ENCODE measurements around the gene FRK.

Gene FRK

GRCh38 chr6:116017546-116018295, 43.0 kb downstream of the FRK start:
- H2AFZ ChIP-seq (ENCODE audit: insufficient read depth, low read length, poor library complexity) = no peak overlapping the region
- H3K14ac ChIP-seq (ENCODE audit: low read length) = no peak overlapping the region
- H3K9ac ChIP-seq (ENCODE audit: low read length) = no peak overlapping the region
- no peak overlapping the region for H4K12ac ChIP-seq (ENCODE audit: low read depth, low read length)
- no peaks in the 10 kb centered on the region for H3K4me1 ChIP-seq (ENCODE audit: control insufficient read depth in 1 of 2, insufficient read depth in 2 of 2, low read length in 2 of 2)
- H2BK5ac ChIP-seq (ENCODE audit: low read depth, low read length, poor library complexity) = no peak overlapping the region
- no peaks in the 10 kb centered on the region for H3K36me3 ChIP-seq (ENCODE audit: control insufficient read depth in 1 of 2, insufficient read depth in 2 of 2, low read length in 2 of 2)
- no peak overlapping the region for H3K4ac ChIP-seq (ENCODE audit: low read depth, low read length)
- H3K4me2 ChIP-seq (ENCODE audit: low read length) = no peak overlapping the region
- no peak overlapping the region for H4K8ac ChIP-seq (ENCODE audit: low read depth, low read length)
- no peak overlapping the region for H4K91ac ChIP-seq (ENCODE audit: low read depth, low read length)
- WGBS (ENCODE audit: extremely low coverage, insufficient coverage, insufficient read length) = no CpG with 5 or more reads among the region's 2 CpGs
- H3K4me3 ChIP-seq (ENCODE audit: low read depth, low read length) = no peak overlapping the region
- no peaks in the 10 kb centered on the region for H3K79me2 ChIP-seq (ENCODE audit: control insufficient read depth, insufficient read depth, low read length, poor library complexity)
- no peak overlapping the region for H3K27ac ChIP-seq (ENCODE audit: low read depth, low read length)
- H2BK12ac ChIP-seq (ENCODE audit: low read length) = no peak overlapping the region
- no peak overlapping the region for H2AK5ac ChIP-seq (ENCODE audit: low read length)
- H3K9me3 ChIP-seq (ENCODE audit: insufficient read depth, low read depth, low read length) = no peaks in the 10 kb centered on the region
- H2BK120ac ChIP-seq (ENCODE audit: insufficient read depth, low read length, poor library complexity) = no peak overlapping the region
- no peak overlapping the region for H3K23ac ChIP-seq (ENCODE audit: low read length)
- H3K79me1 ChIP-seq (ENCODE audit: low read length) = no peaks in the 10 kb centered on the region
- DNase-seq = no peak
- no peak overlapping the region for H3K18ac ChIP-seq (ENCODE audit: low read length)
- no peaks in the 10 kb centered on the region for H3K27me3 ChIP-seq (ENCODE audit: insufficient read depth, low read length)

DNA sequence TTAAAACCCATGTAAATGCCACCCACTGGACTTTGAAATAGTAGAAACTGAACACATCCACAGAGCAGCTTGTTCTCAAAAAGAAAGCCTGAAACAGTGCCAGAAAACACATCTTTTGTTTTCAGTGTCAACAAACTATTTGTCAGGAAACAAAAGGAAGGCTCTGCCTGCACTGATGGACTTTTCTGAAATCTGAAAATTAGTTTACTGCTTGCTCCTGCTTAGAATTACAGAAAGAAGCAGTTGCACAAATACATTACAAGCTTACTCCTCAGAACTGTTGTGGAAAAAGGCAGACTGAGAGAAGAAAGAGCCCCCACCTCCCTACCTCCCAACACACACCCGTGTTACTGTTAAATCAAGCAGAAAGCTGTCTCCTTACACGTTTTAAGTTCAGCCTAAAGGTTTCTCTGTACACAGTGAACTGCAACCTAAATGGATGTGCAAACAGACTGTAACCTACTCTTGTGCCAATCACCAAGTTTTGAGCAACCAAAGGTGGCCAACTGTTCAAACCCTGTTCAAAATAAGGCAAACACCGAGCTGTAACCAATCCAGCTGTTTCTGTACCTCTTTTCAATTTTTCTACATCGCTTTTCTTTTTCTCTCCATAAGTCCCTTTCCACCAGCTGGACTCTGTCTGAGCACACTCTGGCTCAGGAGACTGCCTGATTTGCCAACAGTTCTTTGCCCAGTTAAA, 43.7 kb downstream of the FRK start:
- H4K12ac ChIP-seq (ENCODE audit: low read depth, low read length) = no peak overlapping the region
- H3K18ac ChIP-seq (ENCODE audit: low read length) = no peak overlapping the region
- no peaks in the 10 kb centered on the region for H3K36me3 ChIP-seq (ENCODE audit: control insufficient read depth in 1 of 2, insufficient read depth in 2 of 2, low read length in 2 of 2)
- no peak overlapping the region for H4K91ac ChIP-seq (ENCODE audit: low read depth, low read length)
- H2AFZ ChIP-seq (ENCODE audit: insufficient read depth, low read length, poor library complexity) = no peak overlapping the region
- no peaks in the 10 kb centered on the region for H3K79me1 ChIP-seq (ENCODE audit: low read length)
- no peak overlapping the region for H3K4ac ChIP-seq (ENCODE audit: low read depth, low read length)
- no peak overlapping the region for H3K4me3 ChIP-seq (ENCODE audit: low read depth, low read length)
- H3K79me2 ChIP-seq (ENCODE audit: control insufficient read depth, insufficient read depth, low read length, poor library complexity) = no peaks in the 10 kb centered on the region
- WGBS (ENCODE audit: extremely low coverage, insufficient coverage, insufficient read length) = no CpG with 5 or more reads among the region's 4 CpGs
- H3K4me2 ChIP-seq (ENCODE audit: low read length) = no peak overlapping the region
- H2BK120ac ChIP-seq (ENCODE audit: insufficient read depth, low read length, poor library complexity) = no peak overlapping the region
- H3K27ac ChIP-seq (ENCODE audit: low read depth, low read length) = no peak overlapping the region
- no peak overlapping the region for H3K9ac ChIP-seq (ENCODE audit: low read length)
- no peaks in the 10 kb centered on the region for H3K4me1 ChIP-seq (ENCODE audit: control insufficient read depth in 1 of 2, insufficient read depth in 2 of 2, low read length in 2 of 2)
- no peak for DNase-seq
- no peak overlapping the region for H4K8ac ChIP-seq (ENCODE audit: low read depth, low read length)
- no peak overlapping the region for H2BK5ac ChIP-seq (ENCODE audit: low read depth, low read length, poor library complexity)
- H3K9me3 ChIP-seq (ENCODE audit: insufficient read depth, low read depth, low read length) = no peaks in the 10 kb centered on the region
- no peak overlapping the region for H2AK5ac ChIP-seq (ENCODE audit: low read length)
- H3K23ac ChIP-seq (ENCODE audit: low read length) = peak overlapping the region; percentile 85
- no peak overlapping the region for H2BK12ac ChIP-seq (ENCODE audit: low read length)
- no peaks in the 10 kb centered on the region for H3K27me3 ChIP-seq (ENCODE audit: insufficient read depth, low read length)
- H3K14ac ChIP-seq (ENCODE audit: low read length) = no peak overlapping the region

DNA sequence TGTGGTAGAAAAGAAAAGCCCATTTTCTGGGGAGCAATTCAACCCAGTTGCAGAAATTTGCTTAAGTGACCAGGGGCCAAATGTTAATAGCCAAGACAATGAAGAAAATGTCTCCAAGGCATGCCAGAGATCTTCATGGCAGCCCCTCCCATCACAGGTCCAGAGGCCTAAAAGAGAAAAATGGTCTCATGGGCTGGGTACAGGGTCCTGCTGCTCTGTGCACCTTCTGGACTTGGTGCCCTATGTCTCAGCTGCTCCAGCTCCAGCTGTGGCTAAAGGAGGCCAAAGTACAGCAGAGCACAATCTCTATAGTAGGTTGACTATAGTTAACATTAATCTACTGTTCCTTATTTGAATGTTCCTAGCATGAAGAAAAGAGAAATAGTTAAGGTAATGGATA, 44.7 kb downstream of the FRK start:
- no peak overlapping the region for H3K14ac ChIP-seq (ENCODE audit: low read length)

DNA sequence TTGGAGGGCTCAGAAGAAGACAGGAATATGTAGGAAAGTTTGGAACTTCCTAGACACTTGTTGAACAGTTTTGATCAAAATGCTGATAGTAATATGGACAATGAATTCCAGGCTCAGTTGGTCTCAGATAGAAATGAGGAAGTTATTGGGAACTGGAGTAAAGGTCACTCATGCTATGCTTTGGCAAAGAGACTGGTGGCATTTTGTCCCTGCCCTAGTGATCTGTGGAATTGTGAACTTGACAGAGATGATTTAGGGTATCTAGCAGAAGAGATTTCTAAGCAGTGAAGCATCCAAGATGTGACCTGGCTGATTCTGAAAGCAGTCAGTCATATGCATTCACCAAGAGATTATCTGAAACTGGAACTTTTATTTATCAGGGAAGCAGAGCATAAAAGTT, 45.1 kb downstream of the FRK start:
- no peaks in the 10 kb centered on the region for H3K36me3 ChIP-seq (ENCODE audit: control insufficient read depth in 1 of 2, insufficient read depth in 2 of 2, low read length in 2 of 2)
- H3K79me2 ChIP-seq (ENCODE audit: control insufficient read depth, insufficient read depth, low read length, poor library complexity) = no peaks in the 10 kb centered on the region
- H3K23ac ChIP-seq (ENCODE audit: low read length) = no peak overlapping the region
- DNase-seq = peak in 1 of 2 donors; percentile 3
- no peaks in the 10 kb centered on the region for H3K79me1 ChIP-seq (ENCODE audit: low read length)
- no peak overlapping the region for H2BK12ac ChIP-seq (ENCODE audit: low read length)
- no peaks in the 10 kb centered on the region for H3K4me1 ChIP-seq (ENCODE audit: control insufficient read depth in 1 of 2, insufficient read depth in 2 of 2, low read length in 2 of 2)
- H4K12ac ChIP-seq (ENCODE audit: low read depth, low read length) = no peak overlapping the region
- H3K18ac ChIP-seq (ENCODE audit: low read length) = no peak overlapping the region
- H3K4me3 ChIP-seq (ENCODE audit: low read depth, low read length) = no peak overlapping the region
- no peaks in the 10 kb centered on the region for H3K27me3 ChIP-seq (ENCODE audit: insufficient read depth, low read length)
- H3K4ac ChIP-seq (ENCODE audit: low read depth, low read length) = no peak overlapping the region
- H3K4me2 ChIP-seq (ENCODE audit: low read length) = no peak overlapping the region
- H3K9me3 ChIP-seq (ENCODE audit: insufficient read depth, low read depth, low read length) = no peaks in the 10 kb centered on the region
- H3K27ac ChIP-seq (ENCODE audit: low read depth, low read length) = no peak overlapping the region
- no peak overlapping the region for H3K14ac ChIP-seq (ENCODE audit: low read length)
- no peak overlapping the region for H2AFZ ChIP-seq (ENCODE audit: insufficient read depth, low read length, poor library complexity)
- H4K8ac ChIP-seq (ENCODE audit: low read depth, low read length) = no peak overlapping the region
- no peak overlapping the region for H2BK5ac ChIP-seq (ENCODE audit: low read depth, low read length, poor library complexity)
- no peak overlapping the region for H3K9ac ChIP-seq (ENCODE audit: low read length)
- no peak overlapping the region for H4K91ac ChIP-seq (ENCODE audit: low read depth, low read length)
- no peak overlapping the region for H2BK120ac ChIP-seq (ENCODE audit: insufficient read depth, low read length, poor library complexity)
- no peak overlapping the region for H2AK5ac ChIP-seq (ENCODE audit: low read length)

More for the DNA sequence above, 44.7 kb downstream of the FRK start:
- H4K12ac ChIP-seq (ENCODE audit: low read depth, low read length) = no peak overlapping the region
- H3K23ac ChIP-seq (ENCODE audit: low read length) = no peak overlapping the region
- no peaks in the 10 kb centered on the region for H3K9me3 ChIP-seq (ENCODE audit: insufficient read depth, low read depth, low read length)
- no peak overlapping the region for H4K8ac ChIP-seq (ENCODE audit: low read depth, low read length)
- H2AK5ac ChIP-seq (ENCODE audit: low read length) = no peak overlapping the region
- no peaks in the 10 kb centered on the region for H3K4me1 ChIP-seq (ENCODE audit: control insufficient read depth in 1 of 2, insufficient read depth in 2 of 2, low read length in 2 of 2)
- DNase-seq = no peak
- no peak overlapping the region for H3K27ac ChIP-seq (ENCODE audit: low read depth, low read length)
- no peaks in the 10 kb centered on the region for H3K27me3 ChIP-seq (ENCODE audit: insufficient read depth, low read length)
- H3K9ac ChIP-seq (ENCODE audit: low read length) = no peak overlapping the region
- no peaks in the 10 kb centered on the region for H3K79me1 ChIP-seq (ENCODE audit: low read length)
- no peak overlapping the region for H2BK5ac ChIP-seq (ENCODE audit: low read depth, low read length, poor library complexity)
- H2AFZ ChIP-seq (ENCODE audit: insufficient read depth, low read length, poor library complexity) = no peak overlapping the region
- H2BK120ac ChIP-seq (ENCODE audit: insufficient read depth, low read length, poor library complexity) = no peak overlapping the region
- no peak overlapping the region for H3K18ac ChIP-seq (ENCODE audit: low read length)
- H3K79me2 ChIP-seq (ENCODE audit: control insufficient read depth, insufficient read depth, low read length, poor library complexity) = no peaks in the 10 kb centered on the region
- H3K36me3 ChIP-seq (ENCODE audit: control insufficient read depth in 1 of 2, insufficient read depth in 2 of 2, low read length in 2 of 2) = no peaks in the 10 kb centered on the region
- H4K91ac ChIP-seq (ENCODE audit: low read depth, low read length) = no peak overlapping the region
- no peak overlapping the region for H3K4ac ChIP-seq (ENCODE audit: low read depth, low read length)
- no peak overlapping the region for H3K4me2 ChIP-seq (ENCODE audit: low read length)
- H3K4me3 ChIP-seq (ENCODE audit: low read depth, low read length) = no peak overlapping the region
- H2BK12ac ChIP-seq (ENCODE audit: low read length) = no peak overlapping the region

All from trophoblast cell (in vitro differentiated cells and primary cell).